Testis (tissue), 3 donors: ENCODE measurements around the gene ARL15. TPM values are rescaled to one million over a fixed set of nuclear protein-coding genes. Genes with fewer than 3 reads are reported as not detected.

Source experiments
- DNase-seq: peaks from one replicate; pipeline ENCODE4 v3.0.0-alpha.2; 2019
- H3K27ac ChIP-seq, 2 donors: fragments of 200-600 bp; sonication (generic); one replicate each; pipeline ENCODE4 v1.5.1; 2019
- H3K27me3 ChIP-seq: fragments of 200-600 bp; sonication (generic); one replicate; pipeline ENCODE4 v1.5.1; 2019
- H3K36me3 ChIP-seq: fragments of 200-600 bp; sonication (generic); one replicate; pipeline ENCODE4 v1.5.1; 2017; ENCODE audit warnings: low read depth; ENCODE audit errors: missing control alignments
- H3K4me1 ChIP-seq: fragments of 200-600 bp; sonication (generic); one replicate; pipeline ENCODE4 v1.5.1; 2019
- H3K4me3 ChIP-seq, 2 donors: fragments of 200-600 bp; sonication (generic); one replicate each; pipeline ENCODE4 v1.5.1; 2017 to 2019
- H3K9me3 ChIP-seq: fragments of 200-600 bp; sonication (generic); one replicate; pipeline ENCODE4 v1.5.1; 2017
- POLR2A ChIP-seq: fragments of 450-650 bp; IDR thresholded peaks from one replicate; pipeline ENCODE4 v1.6.1; 2017; ENCODE audit warnings: antibody characterized with exemption, mild to moderate bottlenecking, moderate library complexity
- WGBS, 2 donors: methylation state at CpG; one replicate each; pipeline ENCODE4 v1.1.5; 2018; 5-methylcytosine and 5-hydroxymethylcytosine counted together
- intact Hi-C: fragments of 100-400 bp; cut with DNase I; formaldehyde crosslinking; loops from one replicate; pipeline ENCODE4 v1.15.1; 2023; ENCODE audit warnings: low total_unique reads
- polyA plus RNA-seq: library from polyadenylated mRNA; stranded (reverse); fragments of 350-450 nt; fragmentation: Illumina TruSeq; extraction: RNeasy Lipid Tissue Mini Kit (QIAGEN cat#74804); gene quantifications from one replicate; pipeline ENCODE4 v1.2.3, GENCODE V29; 2014; ENCODE audit warnings: low read depth, low replicate concordance; ENCODE audit not compliant: insufficient read depth
- total RNA-seq, 2 donors: library from RNA; depleted of rRNA; stranded (reverse); fragments of >200 nt; gene quantifications; one replicate each; pipeline ENCODE4 v1.2.3, GENCODE V29; 2016
- TF ChIP-seq, protein P1 (sequence below), 3 experiments: fragments of 450-650 bp in 2 of 3; fragments of 200-600 bp in 1 of 3; sonication (generic) in 1 of 3; IDR thresholded peaks; one replicate each; pipeline ENCODE4 v1.5.1; 2016 to 2019; ENCODE audit warnings: antibody characterized with exemption in 3 of 3, mild to moderate bottlenecking in 2 of 3, moderate library complexity in 1 of 3

The ARL15 gene
- total and polyA plus RNA-seq, 3 donors from 2014 or later, result 36.6 to 88.6 (median 75.2) TPM

GRCh38 chr5:54178991-54179390 is 131.4 kb downstream of the ARL15 start:
- DNase-seq, result no peak
- Histone ChIP-seq H3K36me3 (no peaks in the 10 kb centered on the region), H3K27ac (no peak overlapping the region), H3K27me3 (no peaks in the 10 kb centered on the region), H3K4me3 (no peak overlapping the region), H3K4me1 (peaks cover 19% of the 10 kb centered on the region), H3K9me3 (no peaks in the 10 kb centered on the region)
- 65 to 75% methylated on average over 4 of the region's 4 CpGs for WGBS, 2 donors
- intact Hi-C loops, result no loop called here
- TF ChIP-seq POLR2A, result no peak
- TF ChIP-seq, protein P1, sequence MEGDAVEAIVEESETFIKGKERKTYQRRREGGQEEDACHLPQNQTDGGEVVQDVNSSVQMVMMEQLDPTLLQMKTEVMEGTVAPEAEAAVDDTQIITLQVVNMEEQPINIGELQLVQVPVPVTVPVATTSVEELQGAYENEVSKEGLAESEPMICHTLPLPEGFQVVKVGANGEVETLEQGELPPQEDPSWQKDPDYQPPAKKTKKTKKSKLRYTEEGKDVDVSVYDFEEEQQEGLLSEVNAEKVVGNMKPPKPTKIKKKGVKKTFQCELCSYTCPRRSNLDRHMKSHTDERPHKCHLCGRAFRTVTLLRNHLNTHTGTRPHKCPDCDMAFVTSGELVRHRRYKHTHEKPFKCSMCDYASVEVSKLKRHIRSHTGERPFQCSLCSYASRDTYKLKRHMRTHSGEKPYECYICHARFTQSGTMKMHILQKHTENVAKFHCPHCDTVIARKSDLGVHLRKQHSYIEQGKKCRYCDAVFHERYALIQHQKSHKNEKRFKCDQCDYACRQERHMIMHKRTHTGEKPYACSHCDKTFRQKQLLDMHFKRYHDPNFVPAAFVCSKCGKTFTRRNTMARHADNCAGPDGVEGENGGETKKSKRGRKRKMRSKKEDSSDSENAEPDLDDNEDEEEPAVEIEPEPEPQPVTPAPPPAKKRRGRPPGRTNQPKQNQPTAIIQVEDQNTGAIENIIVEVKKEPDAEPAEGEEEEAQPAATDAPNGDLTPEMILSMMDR (IDR thresholded peaks at IDR 0.05), result no peak

DNA sequence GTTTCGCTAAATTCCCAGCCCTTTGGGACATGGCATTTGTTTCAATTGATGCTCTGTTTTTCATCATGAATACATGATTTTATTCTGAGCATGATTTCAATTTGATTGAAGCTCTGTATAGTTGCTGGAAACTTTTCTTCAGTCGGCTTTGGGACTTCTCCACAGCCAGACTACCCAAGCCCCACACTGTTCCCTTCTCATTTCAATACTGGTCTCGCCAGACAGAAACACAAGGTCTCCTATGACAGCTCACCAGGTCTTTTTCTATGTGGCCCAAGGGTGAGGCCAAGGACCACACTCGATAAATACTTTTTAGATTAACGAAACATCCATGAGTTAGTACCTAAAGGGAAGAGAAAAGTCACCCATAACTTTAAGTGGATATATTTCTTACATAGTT is 132.2 kb downstream of the ARL15 start:
- no peak for DNase-seq
- no peaks in the 10 kb centered on the region for H3K9me3 ChIP-seq
- H3K27ac ChIP-seq, result no peak overlapping the region
- TF ChIP-seq, protein P1 (IDR thresholded peaks at IDR 0.05), result no peak
- TF ChIP-seq POLR2A, result no peak
- intact Hi-C loops, result no loop called here
- peaks cover 19% of the 10 kb centered on the region for H3K4me1 ChIP-seq
- H3K4me3 ChIP-seq, result no peak overlapping the region
- 77% methylated on average over 5 of the region's 5 CpGs for WGBS, 2 donors
- H3K27me3 ChIP-seq, result no peaks in the 10 kb centered on the region
- no peaks in the 10 kb centered on the region for H3K36me3 ChIP-seq

- no peak overlapping the region for H3K27ac ChIP-seq
- H3K36me3 ChIP-seq, result no peaks in the 10 kb centered on the region
- no peaks in the 10 kb centered on the region for H3K27me3 ChIP-seq
- DNase-seq, result no peak
- 81 to 86% methylated on average over 2 of the region's 2 CpGs for WGBS, 2 donors
- no peaks in the 10 kb centered on the region for H3K9me3 ChIP-seq
- H3K4me3 ChIP-seq, result no peak overlapping the region
- peaks cover 19% of the 10 kb centered on the region for H3K4me1 ChIP-seq
- no peak for TF ChIP-seq POLR2A
- TF ChIP-seq, protein P1 (IDR thresholded peaks at IDR 0.05), result no peak
- intact Hi-C loops, result no loop called here
These were observed 133.3 kb downstream of the ARL15 start for GRCh38 chr5:54177058-54177457.

DNA sequence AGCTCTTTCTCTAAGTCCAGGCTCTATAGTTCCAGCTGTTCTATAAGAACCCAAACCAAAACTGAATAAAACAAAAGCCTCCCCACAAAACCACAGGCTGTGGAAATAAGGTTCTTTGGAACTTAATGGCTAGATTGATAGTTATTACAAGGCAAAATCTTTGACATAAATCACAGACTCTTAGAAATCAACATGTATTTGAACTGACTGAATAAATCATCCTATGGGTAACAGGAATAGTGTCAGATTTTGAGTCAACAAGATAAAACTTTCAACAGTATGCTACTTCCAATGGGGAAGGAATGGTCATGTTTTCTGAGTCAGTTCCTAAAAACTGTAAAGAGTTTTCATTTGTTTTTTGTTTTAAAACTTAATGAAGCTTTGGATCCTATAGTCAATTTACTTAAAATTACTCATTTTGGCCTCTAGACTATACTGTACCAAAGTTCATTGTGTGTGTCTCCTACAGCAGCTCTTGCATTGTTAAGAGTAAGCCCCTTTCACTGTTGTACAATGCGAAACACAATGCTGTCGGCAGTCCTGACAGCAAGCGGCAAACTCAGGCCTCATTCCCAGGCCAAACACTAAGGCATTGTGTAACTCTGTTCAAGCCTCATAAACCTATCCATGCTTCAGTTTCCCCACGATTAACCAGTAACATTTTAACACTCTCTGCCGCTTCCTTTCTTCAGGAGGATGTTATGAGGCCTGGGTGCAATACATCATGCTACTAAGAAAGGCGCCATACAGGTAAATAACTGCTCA is 134.1 kb downstream of the ARL15 start:
- no peaks in the 10 kb centered on the region for H3K27me3 ChIP-seq
- peaks cover 19% of the 10 kb centered on the region for H3K4me1 ChIP-seq
- intact Hi-C loops, result no loop called here
- no peak for DNase-seq
- H3K9me3 ChIP-seq, result no peaks in the 10 kb centered on the region
- H3K36me3 ChIP-seq, result no peaks in the 10 kb centered on the region
- no peak overlapping the region for H3K4me3 ChIP-seq
- TF ChIP-seq, protein P1 (IDR thresholded peaks at IDR 0.05), result no peak
- TF ChIP-seq POLR2A, result no peak
- no peak overlapping the region for H3K27ac ChIP-seq
- 82 to 94% methylated on average over 6 of the region's 6 CpGs for WGBS, 2 donors

DNA sequence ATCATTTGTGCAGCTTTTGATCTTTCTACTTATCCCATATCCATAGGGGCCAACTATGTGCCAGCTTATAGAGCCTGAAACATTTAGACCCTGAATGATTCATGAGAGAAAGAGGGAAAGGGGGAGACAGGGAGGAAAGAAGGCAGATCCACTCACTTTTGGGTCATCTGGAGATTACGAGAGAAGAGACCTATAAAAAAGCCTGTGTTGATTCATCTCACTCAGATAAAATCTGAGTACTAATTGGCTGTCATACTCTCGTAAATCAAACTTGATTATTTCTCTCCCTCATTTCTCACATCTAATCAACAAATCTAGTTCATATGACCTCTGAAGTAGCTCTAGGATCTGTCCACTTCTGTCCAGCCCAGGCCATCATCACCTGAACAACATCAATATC is 137.1 kb downstream of the ARL15 start:
- Histone ChIP-seq H3K36me3 (no peaks in the 10 kb centered on the region), H3K9me3 (no peaks in the 10 kb centered on the region), H3K27me3 (no peaks in the 10 kb centered on the region), H3K4me3 (no peak overlapping the region), H3K4me1 (peaks cover 11% of the 10 kb centered on the region), H3K27ac (no peak overlapping the region)
- intact Hi-C loops, result no loop called here
- TF ChIP-seq, protein P1 (IDR thresholded peaks at IDR 0.05), result no peak
- no peak for TF ChIP-seq POLR2A
- no peak for DNase-seq
- WGBS, 2 donors, result 92 to 93% methylated on average over 2 of the region's 2 CpGs
